Ascending aorta (tissue), 2 donors: ENCODE measurements around the gene CCNK. TPM values are rescaled to one million over a fixed set of nuclear protein-coding genes. Genes with fewer than 3 reads are reported as not detected.

Source experiments
- DNase-seq, 2 donors: peaks; one replicate each; pipeline ENCODE4 v3.0.0-alpha.2; 2019; ENCODE audit warnings: low spot score in 2 of 2
- H3K27ac ChIP-seq, 2 donors: fragments of 200-600 bp; sonication (generic); one replicate each; pipeline ENCODE4 v1.5.1; 2016 to 2017; ENCODE audit warnings: mild to moderate bottlenecking in 1 of 2
- H3K27me3 ChIP-seq: fragments of 200-600 bp; sonication (generic); one replicate; pipeline ENCODE4 v1.5.1; 2017
- H3K36me3 ChIP-seq, 2 donors: fragments of 200-600 bp; sonication (generic); one replicate each; pipeline ENCODE4 v1.5.1; 2016
- H3K4me1 ChIP-seq, 2 donors: fragments of 200-600 bp; sonication (generic); one replicate each; pipeline ENCODE4 v1.5.1; 2016 to 2017; ENCODE audit warnings: mild to moderate bottlenecking in 1 of 2
- H3K4me3 ChIP-seq, 2 donors: fragments of 200-600 bp; sonication (generic); one replicate each; pipeline ENCODE4 v1.5.1; 2016 to 2017; ENCODE audit warnings: mild to moderate bottlenecking in 1 of 2
- H3K9me3 ChIP-seq, 2 donors: fragments of 200-600 bp; sonication (generic); one replicate each; pipeline ENCODE4 v1.5.1; 2016
- CTCF ChIP-seq, 3 experiments: fragments of 200-600 bp in 2 of 3; fragments of 450-650 bp in 1 of 3; sonication (generic) in 2 of 3; IDR thresholded peaks; one replicate each; pipeline ENCODE4 v1.5.1; 2016 to 2019; ENCODE audit warnings: antibody characterized with exemption in 3 of 3, mild to moderate bottlenecking in 1 of 3, moderate library complexity in 1 of 3
- intact Hi-C: fragments of 100-400 bp; cut with DNase I; formaldehyde crosslinking; loops from one replicate; pipeline ENCODE4 v1.15.1; 2023
- total RNA-seq: library from RNA; depleted of rRNA; stranded (reverse); fragments of >200 nt; gene quantifications from one replicate; pipeline ENCODE4 v1.1.0, GENCODE V29; 2016

CCNK gene
- total RNA-seq, 1 donor from 2014 or later: 21.9 TPM

GRCh38 chr14:99548871-99549515, 67.8 kb downstream of the CCNK start:
- Histone ChIP-seq H3K36me3 (no peaks in the 10 kb centered on the region), H3K4me1 (no peaks in the 10 kb centered on the region), H3K27me3 (no peaks in the 10 kb centered on the region), H3K27ac (no peak overlapping the region), H3K9me3 (no peaks in the 10 kb centered on the region), H3K4me3 (no peak overlapping the region)
- intact Hi-C loops: no loop called here
- DNase-seq: no peak
- TF ChIP-seq CTCF (IDR thresholded peaks at IDR 0.05): no peak

- Histone ChIP-seq H3K9me3 (no peaks in the 10 kb centered on the region), H3K27ac (no peak overlapping the region), H3K4me1 (no peaks in the 10 kb centered on the region), H3K36me3 (no peaks in the 10 kb centered on the region), H3K4me3 (no peak overlapping the region), H3K27me3 (no peaks in the 10 kb centered on the region)
- no peak for TF ChIP-seq CTCF (IDR thresholded peaks at IDR 0.05)
- intact Hi-C loops: no loop called here
- no peak for DNase-seq
These were observed 68.5 kb downstream of the CCNK start for GRCh38 chr14:99549684-99550083.

GRCh38 chr14:99550387-99550992, 69.3 kb downstream of the CCNK start:
- no peak overlapping the region for H3K4me3 ChIP-seq
- intact Hi-C loops: no loop called here
- H3K9me3 ChIP-seq: no peaks in the 10 kb centered on the region

GRCh38 chr14:99551034-99551922, 70.1 kb downstream of the CCNK start:
- intact Hi-C loops: no loop called here
- Histone ChIP-seq H3K4me3 (no peak overlapping the region), H3K9me3 (no peaks in the 10 kb centered on the region), H3K27ac (no peak overlapping the region), H3K36me3 (no peaks in the 10 kb centered on the region), H3K27me3 (no peaks in the 10 kb centered on the region), H3K4me1 (no peaks in the 10 kb centered on the region)
- no peak for TF ChIP-seq CTCF (IDR thresholded peaks at IDR 0.05)
- DNase-seq: no peak

More at GRCh38 chr14:99550387-99550992, 69.3 kb downstream of the CCNK start:
- no peak for DNase-seq
- Histone ChIP-seq H3K27ac (no peak overlapping the region), H3K27me3 (no peaks in the 10 kb centered on the region), H3K36me3 (no peaks in the 10 kb centered on the region), H3K4me1 (no peaks in the 10 kb centered on the region)
- no peak for TF ChIP-seq CTCF (IDR thresholded peaks at IDR 0.05)

- no peaks in the 10 kb centered on the region for H3K4me1 ChIP-seq
These were observed 70.9 kb downstream of the CCNK start for GRCh38 chr14:99552021-99552553.

More at GRCh38 chr14:99552021-99552553, 70.9 kb downstream of the CCNK start:
- H3K27me3 ChIP-seq: no peaks in the 10 kb centered on the region
- intact Hi-C loops: no loop called here
- TF ChIP-seq CTCF (IDR thresholded peaks at IDR 0.05): no peak
- no peak overlapping the region for H3K4me3 ChIP-seq
- no peak for DNase-seq
- H3K9me3 ChIP-seq: no peaks in the 10 kb centered on the region
- H3K27ac ChIP-seq: no peak overlapping the region
- no peaks in the 10 kb centered on the region for H3K36me3 ChIP-seq
